DMS114 treated with DMSO at 0.1 percent for 48 hours (cell line): Measurements from ENCODE around the gene PTCRA.
"Not testable (repeated sequence)": the region's sequence is repeated elsewhere in the genome, so short reads cannot be mapped to it uniquely, and the experiment has no call there.

Experiments used
- DNase-seq: peaks from one replicate; lab custom pipeline; 2025; ENCODE audit not compliant: unreplicated experiment; lab: John Stamatoyannopoulos, UW

PTCRA gene, protein sequence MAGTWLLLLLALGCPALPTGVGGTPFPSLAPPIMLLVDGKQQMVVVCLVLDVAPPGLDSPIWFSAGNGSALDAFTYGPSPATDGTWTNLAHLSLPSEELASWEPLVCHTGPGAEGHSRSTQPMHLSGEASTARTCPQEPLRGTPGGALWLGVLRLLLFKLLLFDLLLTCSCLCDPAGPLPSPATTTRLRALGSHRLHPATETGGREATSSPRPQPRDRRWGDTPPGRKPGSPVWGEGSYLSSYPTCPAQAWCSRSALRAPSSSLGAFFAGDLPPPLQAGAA

DNA sequence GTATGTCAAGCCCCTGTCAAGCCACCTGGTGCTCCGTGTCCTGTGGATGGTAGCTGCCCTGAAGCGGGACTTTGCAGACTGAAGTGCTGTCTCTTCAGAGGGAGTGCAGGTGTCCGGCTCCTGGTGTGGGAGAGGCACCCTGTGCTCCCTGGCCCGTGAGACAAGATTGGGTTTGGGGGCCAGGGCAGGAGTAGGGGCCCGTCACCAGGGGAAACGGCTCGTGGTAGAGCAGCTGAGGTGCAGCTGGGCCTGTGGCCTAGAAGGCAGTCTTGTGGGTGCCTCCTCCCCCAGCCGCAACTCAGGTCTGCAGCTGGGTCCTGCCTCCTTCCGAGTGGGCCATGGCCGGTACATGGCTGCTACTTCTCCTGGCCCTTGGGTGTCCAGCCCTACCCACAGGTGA is at the start of gene PTCRA:
TSS of gene PTCRA (plus strand) at position 322 of the 400 bp plus-strand sequence. CDS start at position 339, 17 bp downstream.
- DNase-seq: no peak

DNA sequence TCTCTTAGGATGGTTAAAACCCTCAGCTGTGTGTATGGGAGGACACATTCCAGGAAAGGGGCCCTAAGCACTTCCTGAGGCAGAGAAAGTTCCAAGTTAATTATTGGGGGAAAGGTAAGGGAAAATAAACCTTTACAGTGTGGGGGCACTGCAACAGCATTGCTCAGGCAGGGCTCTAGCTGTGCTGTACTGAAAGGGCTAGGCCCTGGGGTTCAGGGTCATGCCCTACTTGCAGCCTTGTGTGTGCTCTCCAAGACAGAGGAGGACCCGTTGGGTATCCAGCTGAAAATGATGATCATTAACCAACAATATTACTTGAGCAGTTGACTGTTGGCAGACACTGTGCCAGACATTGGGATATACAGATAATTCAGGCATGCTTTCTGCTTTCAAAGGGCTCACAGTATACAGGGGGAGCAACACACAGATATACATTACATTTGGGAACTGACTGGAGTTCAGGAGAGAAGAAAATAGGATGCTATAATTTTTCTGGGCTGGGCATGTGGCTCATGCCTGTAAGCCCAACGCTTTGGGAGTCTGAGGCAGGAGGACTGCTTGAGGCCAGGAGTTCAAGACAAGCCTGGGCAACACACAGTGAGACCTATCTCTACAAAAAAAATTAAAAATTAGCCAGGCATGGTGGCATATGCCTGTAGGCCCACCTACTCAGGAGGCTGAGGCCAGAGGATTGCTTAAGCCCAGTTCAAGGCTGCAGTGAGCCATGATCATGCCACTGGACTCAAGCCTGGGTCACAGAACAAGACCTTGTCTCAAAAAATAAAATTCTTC is 45.5 kb upstream of the PTCRA start:
- no peak for DNase-seq

DNA sequence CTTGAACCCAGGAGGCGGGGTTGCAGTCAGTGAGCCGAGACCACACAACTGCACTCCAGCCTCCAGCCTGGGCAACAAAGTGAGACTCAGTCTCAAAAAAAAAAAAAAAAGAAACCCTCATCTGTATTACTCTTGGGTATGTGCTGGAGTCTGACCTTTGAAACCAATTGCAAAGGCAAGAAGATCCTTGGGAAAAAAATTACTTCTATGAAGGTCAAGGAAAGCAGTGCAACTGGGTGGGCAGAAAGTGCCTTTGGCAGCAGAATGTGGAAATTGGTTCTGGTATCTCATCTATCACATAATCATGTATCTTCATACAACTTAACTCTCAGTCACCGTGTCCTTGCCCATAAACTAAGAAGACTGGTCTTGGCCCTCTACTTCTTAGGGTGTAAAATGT is 44.1 kb upstream of the PTCRA start:
- DNase-seq: no peak

DNA sequence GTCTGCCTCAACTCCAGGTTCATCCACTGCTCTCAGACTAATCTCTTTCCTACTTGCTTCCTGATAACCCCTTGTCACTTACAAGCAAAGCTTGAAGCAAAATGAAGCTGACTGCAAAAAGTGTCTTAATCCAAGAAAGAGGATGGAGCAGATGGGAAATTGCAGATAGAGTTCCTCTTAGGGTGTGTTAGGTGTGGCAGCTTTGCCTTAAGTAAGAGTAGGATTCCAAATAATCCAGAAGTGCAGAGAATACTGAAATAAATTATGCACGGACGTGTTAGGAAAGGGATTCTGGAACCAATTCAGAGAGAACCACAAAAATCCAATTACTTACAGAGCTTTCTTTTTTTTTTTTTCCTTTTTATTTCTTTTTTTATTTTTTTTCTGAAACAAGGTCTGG is 42.5 kb upstream of the PTCRA start:
- DNase-seq: no peak

DNA sequence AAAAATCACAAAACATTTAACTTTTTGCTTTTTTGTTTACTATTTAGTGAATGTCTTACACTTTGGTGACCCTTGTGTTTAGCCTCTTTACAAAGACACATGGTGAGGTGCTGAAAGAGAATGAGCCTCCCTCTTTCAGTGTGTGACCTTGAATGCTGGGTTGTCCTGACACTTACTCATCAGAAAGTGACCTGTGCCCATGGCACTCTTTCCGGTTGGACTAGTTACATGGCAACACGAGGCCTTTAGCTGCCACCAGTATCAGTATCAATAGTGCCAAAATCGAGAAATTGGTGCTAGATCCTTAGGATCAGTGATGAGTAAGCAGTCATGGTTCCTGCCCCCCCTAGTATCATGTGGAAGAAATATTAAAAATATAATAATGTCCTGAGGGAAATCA is 38.2 kb upstream of the PTCRA start:
- DNase-seq: no peak

DNA sequence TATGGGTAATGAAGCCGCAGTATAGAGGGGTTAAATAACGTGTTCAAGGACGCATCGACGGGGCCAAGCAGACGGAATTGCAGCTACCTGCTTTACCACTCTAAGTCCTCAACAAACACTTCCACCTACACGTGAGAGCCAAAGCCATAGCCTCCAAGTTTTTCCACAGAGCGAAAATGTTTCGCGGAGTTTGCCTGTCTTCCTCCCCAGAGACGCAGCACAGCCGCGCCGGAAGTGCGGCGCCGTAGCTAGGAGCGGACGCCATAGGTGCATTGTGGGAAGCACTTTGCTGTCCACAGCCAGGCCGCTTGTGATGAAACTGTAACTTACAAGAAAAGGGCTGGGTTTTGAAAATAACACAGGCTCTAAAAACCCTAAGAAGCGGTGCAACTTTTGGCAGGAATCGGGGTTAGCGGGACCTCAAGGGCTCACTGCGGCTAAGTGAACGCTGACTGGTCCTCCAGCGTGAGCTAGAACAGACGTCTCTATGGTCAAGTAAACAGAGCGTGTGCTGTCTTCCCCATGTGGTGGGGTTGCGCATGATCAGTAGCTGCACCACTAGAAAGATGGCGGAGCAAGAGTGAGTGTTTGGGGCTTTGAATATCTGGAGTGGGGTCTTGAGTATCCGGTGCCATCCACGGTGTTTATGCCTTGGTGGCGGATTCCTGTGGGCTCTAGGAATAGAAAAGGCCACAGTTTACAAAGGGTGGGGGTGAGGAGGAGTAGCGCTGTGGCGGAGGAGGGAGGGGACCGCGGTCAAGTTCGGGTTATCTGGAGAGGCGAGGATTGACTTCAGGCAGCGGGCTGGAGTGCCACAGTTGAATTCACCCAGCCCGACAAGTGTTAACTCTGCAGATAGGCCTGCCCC is 36.2 kb upstream of the PTCRA start, which contains the start of gene RPL7L1:
TSS of gene RPL7L1 (plus strand) at position 245 of the 868 bp plus-strand sequence. CDS start at position 540, 295 bp downstream.
- peak; percentile 95 for DNase-seq

DNA sequence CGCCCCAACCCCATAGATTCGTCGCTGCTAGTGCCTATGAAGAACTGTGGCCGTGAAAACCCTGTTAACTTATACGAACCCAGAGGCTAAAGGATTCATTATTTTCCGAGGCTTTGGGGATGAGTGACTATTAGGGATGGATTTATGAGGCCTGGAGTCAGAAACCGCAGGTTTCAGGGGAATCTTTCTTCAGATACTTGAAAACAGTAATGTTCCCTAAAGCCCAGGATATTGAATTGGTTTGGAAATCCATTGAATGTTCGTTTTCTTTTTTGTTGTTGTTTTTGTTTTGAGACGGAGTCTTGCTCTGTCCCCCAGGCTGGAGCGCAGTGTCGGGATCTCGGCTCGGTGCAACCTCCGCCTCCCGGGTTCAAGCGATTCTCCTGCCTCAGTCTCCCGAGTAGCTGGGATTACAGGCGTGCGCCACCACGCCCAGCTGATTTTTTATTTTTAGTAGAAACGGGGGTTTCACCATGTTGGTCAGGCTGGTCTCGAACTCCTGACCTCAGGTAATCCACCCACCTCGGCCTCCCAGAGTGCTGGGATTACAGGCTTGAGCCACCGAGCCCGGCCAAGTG is 35.5 kb upstream of the PTCRA start:
- DNase-seq: not testable (repeated sequence)

DNA sequence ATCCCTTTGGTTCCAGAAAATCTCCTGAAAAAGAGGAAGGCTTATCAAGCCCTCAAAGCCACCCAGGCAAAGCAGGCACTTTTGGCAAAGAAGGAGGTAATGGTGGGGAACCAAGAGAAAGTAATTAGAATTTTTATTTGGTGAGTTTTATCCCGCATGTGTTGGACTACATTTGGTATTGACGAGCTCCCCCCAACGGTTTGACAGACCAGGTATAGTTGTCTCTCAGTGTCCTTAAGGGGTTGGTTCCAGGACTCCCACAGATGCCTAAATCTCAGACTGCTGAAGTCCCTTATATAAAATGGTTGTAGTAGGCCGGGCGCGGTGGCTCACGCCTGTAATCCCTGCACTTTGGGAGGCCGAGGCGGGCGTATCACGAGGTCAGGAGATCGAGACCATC is 35.0 kb upstream of the PTCRA start:
- DNase-seq: not testable (repeated sequence)

DNA sequence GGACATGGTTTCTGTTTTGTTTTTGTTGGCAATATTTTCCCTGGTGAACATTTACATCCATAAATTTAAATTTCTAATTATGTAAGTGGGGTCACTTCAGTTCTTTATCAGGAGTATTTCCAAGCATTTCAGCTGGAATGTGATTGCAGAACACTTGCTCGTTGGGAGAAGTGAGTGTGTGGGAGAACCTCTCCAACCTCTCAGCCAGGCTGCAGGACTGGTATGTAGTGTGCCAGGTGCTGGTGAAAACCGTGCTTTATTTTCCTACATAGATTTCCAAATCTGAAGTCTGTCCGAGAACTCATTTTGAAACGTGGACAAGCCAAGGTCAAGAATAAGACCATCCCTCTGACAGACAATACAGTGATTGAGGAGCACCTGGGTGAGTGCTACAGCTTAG is 30.2 kb upstream of the PTCRA start:
- DNase-seq: no peak

DNA sequence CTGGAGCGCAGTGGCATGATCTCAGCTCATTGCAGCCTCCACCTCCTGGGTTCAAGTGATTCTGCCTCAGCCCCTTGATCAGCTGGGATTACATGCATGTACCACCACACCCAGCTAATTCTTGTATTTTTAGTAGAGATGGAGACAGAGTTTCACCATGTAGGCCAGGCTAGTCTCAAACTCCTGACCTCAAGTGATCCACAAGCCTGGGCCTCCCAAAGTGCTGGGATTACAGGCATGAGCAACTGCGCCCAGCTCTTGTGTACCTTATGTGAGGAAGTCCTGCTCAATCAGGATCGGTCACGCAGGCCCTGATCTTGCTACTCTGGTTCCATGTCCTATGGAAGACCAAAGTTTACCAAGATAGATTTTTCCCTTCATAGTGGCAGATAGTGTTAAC is 27.7 kb upstream of the PTCRA start:
- not testable (repeated sequence) for DNase-seq

DNA sequence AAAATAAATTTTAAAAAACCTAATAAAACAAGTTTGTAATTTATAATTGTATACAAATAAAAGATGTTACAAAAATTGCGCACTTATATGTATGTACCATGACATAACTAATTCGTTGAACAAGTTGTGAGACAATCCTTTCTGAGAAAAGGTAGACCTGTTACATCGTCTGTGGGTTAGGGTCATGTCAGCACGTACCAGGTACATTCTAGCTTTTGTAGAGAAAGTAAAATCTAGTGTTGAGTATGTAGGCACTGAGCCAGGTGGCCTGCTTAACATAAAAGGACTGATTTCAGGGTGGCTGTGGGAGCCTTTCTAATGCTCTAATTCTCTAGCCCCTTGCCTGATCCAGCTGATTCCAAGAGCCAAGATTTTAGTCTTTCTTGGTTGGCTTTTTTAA is 26.0 kb upstream of the PTCRA start:
- DNase-seq: peak; percentile 60

DNA sequence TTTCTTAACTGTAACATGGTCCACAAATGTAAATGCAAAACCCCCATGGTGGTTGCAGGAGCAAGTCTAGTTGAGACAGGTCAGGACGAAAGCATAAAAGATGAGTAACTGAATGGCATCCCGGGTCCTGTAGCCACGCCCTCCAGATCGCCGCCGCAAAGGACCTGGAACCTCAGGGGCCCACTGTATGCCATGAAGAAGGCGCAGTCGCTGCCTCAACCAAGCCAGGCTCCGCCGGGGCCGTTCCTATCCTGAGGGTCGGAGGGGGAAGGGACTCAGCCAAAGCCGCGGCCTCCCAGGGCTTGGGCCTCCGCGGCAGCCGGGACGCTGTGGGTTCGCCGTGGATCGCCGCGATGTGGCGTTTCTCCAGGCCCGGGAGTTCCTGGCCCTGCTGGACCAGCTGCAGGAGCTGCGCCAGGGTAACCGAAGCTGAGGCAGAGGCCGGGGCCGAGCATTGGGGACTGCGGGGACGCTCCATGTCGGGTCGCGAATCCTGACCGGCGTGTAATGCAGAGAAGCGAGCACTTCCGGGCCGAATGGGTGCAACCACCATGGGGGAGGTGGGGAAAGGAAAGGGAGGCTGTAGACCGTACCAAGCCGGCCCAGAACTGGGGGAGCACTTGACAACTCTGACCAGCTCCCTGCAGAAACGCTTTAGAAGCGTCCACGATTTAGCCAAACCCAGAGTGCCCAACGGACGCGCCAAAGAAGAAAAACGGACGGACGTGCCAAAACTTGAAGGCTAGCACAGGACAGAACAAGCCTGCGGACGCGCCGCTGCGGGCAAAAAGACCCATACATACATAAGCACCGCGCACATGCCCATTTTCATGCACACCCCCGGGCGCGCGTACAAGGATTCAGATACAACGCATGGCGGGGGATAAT is 25.3 kb upstream of the PTCRA start:
- DNase-seq: peak; percentile 93

DNA sequence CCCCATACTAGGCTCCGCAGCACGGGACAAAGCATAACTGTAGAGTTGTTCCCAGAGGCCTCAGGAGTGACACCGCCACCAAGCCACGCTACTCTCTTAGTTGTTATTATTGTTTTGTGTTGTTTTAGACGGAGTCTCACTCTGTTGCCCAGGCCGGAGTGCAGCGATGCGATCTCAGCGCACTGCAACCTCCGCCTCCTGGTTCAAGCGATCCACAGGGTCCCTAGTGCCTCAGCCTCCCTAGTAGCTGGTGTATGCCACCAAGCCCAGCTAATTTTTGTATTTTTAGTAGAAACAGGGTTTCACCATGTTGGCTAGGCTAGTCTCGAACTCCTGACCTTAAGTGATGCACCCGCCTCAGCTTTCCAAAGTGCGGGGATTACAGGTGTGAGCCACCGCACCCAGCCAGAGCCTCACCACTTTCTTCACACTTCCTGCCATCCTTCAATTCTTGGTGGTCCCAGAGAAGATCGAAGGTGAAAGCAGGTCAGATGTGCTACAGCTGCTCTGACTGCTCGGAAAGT is 24.6 kb upstream of the PTCRA start:
- no peak for DNase-seq

DNA sequence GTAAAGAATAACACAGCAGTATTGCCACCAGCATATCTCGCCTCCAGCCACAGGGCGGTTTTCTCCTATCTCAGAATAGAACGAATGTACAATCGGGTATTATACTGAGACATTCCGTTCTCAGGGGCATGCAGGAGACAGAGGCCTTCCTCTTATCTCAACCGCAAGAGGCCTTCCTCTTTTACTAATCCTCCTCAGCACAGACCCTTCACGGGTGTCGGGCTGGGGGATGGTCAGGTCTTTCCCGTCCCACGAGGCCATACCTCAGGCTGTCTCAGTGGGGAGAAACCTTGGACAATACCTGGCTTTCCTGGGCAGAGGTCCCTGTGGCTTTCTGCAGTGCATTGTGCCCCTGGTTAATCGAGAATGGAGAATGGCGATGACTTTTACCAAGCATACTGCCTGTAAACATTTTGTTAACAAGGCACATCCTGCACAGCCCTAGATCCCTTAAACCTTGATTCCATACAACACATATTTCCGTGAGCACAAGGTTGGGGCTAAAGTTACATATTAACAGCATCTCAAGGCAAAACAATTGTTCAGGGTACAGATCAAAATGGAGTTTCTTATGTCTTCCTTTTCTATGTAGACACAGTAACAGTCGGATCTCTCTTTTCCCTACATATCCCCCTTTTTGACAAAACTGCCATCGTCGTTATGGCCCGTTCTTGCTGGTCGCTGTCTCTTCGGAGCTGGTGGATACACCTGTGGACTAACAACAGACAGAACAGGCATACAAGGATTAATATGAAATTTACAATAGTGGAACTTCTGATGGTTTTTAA is 21.6 kb upstream of the PTCRA start:
- DNase-seq: not testable (repeated sequence)

DNA sequence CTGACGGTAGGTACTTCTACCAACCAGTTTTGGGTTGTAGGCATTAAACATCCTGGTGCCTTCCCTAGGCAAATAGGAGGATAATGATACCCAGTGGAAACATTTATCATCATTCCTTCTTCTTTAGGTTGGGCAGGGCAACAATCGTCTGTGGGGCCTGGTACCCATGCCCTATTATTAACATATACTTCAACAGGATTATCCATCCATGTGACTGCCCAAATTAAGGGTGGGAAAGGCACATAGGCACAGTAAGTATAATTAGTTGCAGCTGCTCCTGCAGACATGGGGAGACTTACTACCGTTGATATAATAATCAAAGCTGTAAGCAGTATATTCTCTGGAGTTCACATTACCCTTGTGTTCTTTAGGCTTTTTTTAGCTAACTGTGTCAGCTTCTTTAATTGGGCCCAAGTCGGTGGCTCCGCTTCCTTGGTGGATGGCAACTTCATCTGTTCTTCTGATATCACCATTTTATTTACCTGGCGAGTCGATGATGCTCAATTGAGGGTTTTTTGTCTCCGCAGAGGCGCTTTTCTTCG is 19.6 kb upstream of the PTCRA start:
- DNase-seq: no peak

DNA sequence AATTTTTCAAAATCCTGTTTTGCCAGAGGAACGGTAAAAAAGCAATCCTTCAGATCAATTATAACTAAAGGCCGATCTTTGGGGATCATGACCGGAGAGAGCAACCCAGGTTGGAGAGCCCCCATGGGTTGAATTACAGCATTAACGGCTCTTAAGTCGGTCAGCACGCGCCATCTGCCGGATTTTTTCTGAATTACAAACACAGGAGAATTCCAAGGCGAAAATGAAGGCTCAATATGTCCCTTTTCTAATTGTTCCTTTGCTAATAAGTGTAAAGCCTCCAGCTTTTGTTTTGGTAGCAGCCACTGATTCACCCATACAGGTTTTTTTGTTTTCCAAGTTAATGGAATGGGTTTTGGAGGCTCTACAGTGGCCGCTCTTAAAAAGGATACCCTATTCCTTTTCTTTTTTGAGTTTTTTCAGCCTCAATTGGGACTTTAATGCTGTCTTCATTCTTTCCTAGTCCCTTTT is 16.9 kb upstream of the PTCRA start:
- peak; percentile 77 for DNase-seq

DNA sequence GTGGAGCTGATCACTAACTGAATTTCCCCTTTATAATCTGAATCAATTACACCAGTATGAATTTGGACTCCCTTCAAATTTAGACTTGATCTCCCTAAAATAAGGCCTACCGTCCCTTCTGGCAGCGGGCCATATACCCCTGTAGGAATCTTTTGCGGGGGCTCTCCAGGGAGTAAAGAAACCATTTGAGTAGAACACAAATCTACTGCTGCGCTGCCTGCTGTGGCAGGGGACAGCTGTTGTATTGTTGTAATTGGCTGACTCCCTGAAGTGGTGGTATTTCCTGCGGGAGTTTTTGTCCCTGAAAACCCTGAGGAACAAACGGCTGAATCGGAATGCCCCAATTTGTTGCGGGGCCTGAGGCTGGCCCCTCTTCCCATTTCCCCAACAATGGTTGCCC is 16.0 kb upstream of the PTCRA start:
- no peak for DNase-seq

DNA sequence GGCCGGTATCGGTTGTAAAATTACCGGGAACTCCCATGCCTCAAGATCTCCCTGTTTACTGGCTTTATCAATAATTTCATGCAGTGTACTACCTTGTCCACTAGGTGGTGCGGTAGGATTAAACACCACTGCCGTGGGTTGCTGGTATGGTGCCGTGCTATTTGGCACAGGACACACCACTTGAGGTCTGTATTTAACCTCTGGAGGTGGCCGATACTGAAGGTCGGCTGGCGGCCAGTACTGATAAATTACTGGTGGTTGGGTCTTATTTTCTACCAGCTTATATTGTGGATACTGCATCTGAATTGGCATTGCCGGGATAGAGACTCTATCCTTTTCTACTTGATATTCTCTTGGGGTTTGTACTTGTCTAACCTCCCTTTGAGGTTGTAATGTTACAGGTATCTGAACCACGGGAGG is 14.3 kb upstream of the PTCRA start:
- peak; percentile 82 for DNase-seq
